HepG2 (cell line): ENCODE results near the gene GPBAR1. TPM values are rescaled to one million over a fixed set of nuclear protein-coding genes. Genes with fewer than 3 reads are reported as not detected.

Source experiments
- ATM ChIP-seq: fragments of 450-650 bp; IDR thresholded peaks from 2 replicates; pipeline ENCODE4 v1.7.1; 2017; ENCODE audit warnings: mild to moderate bottlenecking, borderline replicate concordance
- BRCA1 ChIP-seq: sonication (generic); formaldehyde crosslinking; IDR thresholded peaks from 2 replicates; pipeline ENCODE4 v1.4.0; 2020; ENCODE audit warnings: missing genetic modification reagents
- DNMT1 ChIP-seq: sonication (generic); formaldehyde crosslinking; IDR thresholded peaks from 2 replicates; pipeline ENCODE4 v1.5.1; 2020; ENCODE audit warnings: mild to moderate bottlenecking, missing genetic modification reagents
- ETS1 ChIP-seq: sonication (generic); formaldehyde crosslinking; IDR thresholded peaks from 2 replicates; pipeline ENCODE4 v1.4.0; 2020; ENCODE audit warnings: missing genetic modification reagents
- GATA4 ChIP-seq: sonication (generic); IDR thresholded peaks from 2 replicates; pipeline ENCODE4 v1.6.1; 2016; ENCODE audit warnings: antibody characterized with exemption, low read depth, borderline replicate concordance
- GLI4 ChIP-seq: sonication (generic); formaldehyde crosslinking; IDR thresholded peaks from 2 replicates; pipeline ENCODE4 v1.5.1; 2020; ENCODE audit warnings: missing genetic modification reagents, mild to moderate bottlenecking, moderate library complexity, borderline replicate concordance
- GPN1 ChIP-seq: sonication (generic); formaldehyde crosslinking; IDR thresholded peaks from 2 replicates; pipeline ENCODE4 v1.5.1; 2020; ENCODE audit warnings: missing genetic modification reagents, borderline replicate concordance
- JUNB ChIP-seq: sonication (generic); formaldehyde crosslinking; IDR thresholded peaks from 2 replicates; pipeline ENCODE4 v1.8.0; 2022; ENCODE audit warnings: missing genetic modification reagents, mild to moderate bottlenecking, borderline replicate concordance
- MAFK ChIP-seq, 2 experiments: IDR thresholded peaks in 1 of 2; conservative IDR thresholded peaks in 1 of 2; 2 replicates each; pipeline ENCODE4 v1.6.1; 2011; ENCODE audit warnings: improper control_type of control experiment in 2 of 2, low read length in 2 of 2
- MLLT10 ChIP-seq: sonication (generic); formaldehyde crosslinking; IDR thresholded peaks from 2 replicates; pipeline ENCODE4 v1.4.0; 2020; ENCODE audit warnings: missing genetic modification reagents
- NCOA5 ChIP-seq: sonication (generic); formaldehyde crosslinking; IDR thresholded peaks from 2 replicates; pipeline ENCODE4 v1.4.0; 2020; ENCODE audit warnings: missing genetic modification reagents
- RAD21 ChIP-seq: fragments of 450-650 bp; formaldehyde crosslinking; IDR thresholded peaks from 2 replicates; pipeline ENCODE4 v1.5.0; 2020; ENCODE audit warnings: mild to moderate bottlenecking
- TCF7 ChIP-seq: sonication (generic); IDR thresholded peaks from 2 replicates; pipeline ENCODE4 v1.6.1; 2016; ENCODE audit warnings: antibody characterized with exemption, low read depth
- TMF1 ChIP-seq: sonication (generic); formaldehyde crosslinking; IDR thresholded peaks from 2 replicates; pipeline ENCODE4 v1.8.1; 2022; ENCODE audit warnings: low read depth, missing genetic modification reagents
- ZBTB37 ChIP-seq: sonication (generic); formaldehyde crosslinking; IDR thresholded peaks from 2 replicates; pipeline ENCODE4 v1.4.0; 2020; ENCODE audit warnings: mild to moderate bottlenecking, missing genetic modification reagents
- ZFP1 ChIP-seq: IDR thresholded peaks from 2 replicates; pipeline ENCODE4 v1.6.1; 2016
- ZNF713 ChIP-seq: sonication (generic); formaldehyde crosslinking; IDR thresholded peaks from 2 replicates; pipeline ENCODE4 v1.4.0; 2020; ENCODE audit warnings: mild to moderate bottlenecking, missing genetic modification reagents
- ZNF747 ChIP-seq: sonication (generic); formaldehyde crosslinking; IDR thresholded peaks from 2 replicates; pipeline ENCODE4 v1.8.1; 2023; ENCODE audit warnings: missing genetic modification reagents, mild to moderate bottlenecking, borderline replicate concordance
- polyA plus RNA-seq, 8 experiments: library from polyadenylated mRNA; depleted of rRNA in 3 of 8; stranded (reverse) in 7 of 8; unstranded in 1 of 8; fragments of >200 nt; fragmentation: Illumina TruSeq in 4 of 8; extraction: Trizol in 4 of 8; gene quantifications; 2 replicates each; pipeline versions ENCODE4 v1.2.1 to v1.2.3, GENCODE V29; 2011 to 2016; ENCODE audit warnings: low read depth in 4 of 8, missing spikeins in 1 of 8, mixed read lengths in 1 of 8; ENCODE audit not compliant: insufficient read depth in 1 of 8
- total RNA-seq, 5 experiments: library from RNA; depleted of rRNA; stranded (reverse); fragments of >200 nt; fragmentation: Illumina TruSeq; extraction: Trizol; gene quantifications; 2 replicates each; pipeline ENCODE4 v1.2.3, GENCODE V29; 2016; ENCODE audit warnings: low read depth in 1 of 5
- TF ChIP-seq, protein P1 (sequence below): sonication (generic); formaldehyde crosslinking; IDR thresholded peaks from 2 replicates; pipeline ENCODE4 v1.4.0; 2020; ENCODE audit warnings: mild to moderate bottlenecking, missing genetic modification reagents
- TF ChIP-seq, protein P2 (sequence below): sonication (generic); formaldehyde crosslinking; IDR thresholded peaks from 2 replicates; pipeline ENCODE4 v1.5.1; 2020; ENCODE audit warnings: mild to moderate bottlenecking, missing genetic modification reagents, moderate library complexity
- TF ChIP-seq, protein P3 (sequence below): sonication (generic); formaldehyde crosslinking; conservative IDR thresholded peaks from 2 replicates; pipeline ENCODE4 v1.5.0; 2020; ENCODE audit warnings: missing genetic modification reagents

The GPBAR1 gene
- total and polyA plus RNA-seq, 2 of the 13 experiments (the other 11 are each of a cell fraction or from before 2014, with no cell fraction given) = 0.05 to 0.09 TPM

DNA sequence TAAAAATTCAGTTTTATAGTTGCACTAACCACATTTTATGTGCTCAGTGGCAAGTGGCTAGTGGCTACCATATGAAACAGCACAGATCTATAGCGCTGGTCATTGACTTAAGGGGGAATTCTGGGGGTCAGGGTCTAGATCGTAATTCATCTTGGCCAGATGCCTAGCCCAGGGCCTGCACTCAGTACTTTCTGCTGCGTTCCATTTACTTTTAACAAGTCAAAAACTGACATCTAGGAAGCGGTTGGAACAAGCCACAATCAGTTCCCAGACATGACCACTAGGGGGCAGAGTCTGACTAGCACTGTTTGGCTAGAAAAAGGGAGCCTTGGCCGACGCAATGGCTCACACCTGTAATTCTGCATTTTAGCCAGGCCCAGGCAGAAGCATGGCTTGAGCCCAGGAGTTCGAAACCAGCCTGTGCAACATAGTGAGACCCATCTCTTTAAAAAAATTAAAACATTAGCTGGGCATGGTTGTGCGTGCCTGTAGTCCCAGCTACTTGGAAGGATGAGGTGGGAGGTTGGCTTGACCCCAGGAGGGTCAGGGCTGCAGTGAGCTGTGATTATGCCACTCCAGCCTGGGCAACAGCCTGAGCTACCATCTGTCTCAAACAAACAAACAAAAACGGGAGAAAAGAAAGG lies 40.5 kb downstream of the GPBAR1 start (continued):
- no peak for TF ChIP-seq ZFP1
- no peak for TF ChIP-seq TMF1 (CRISPR knock-in tag)
- TF ChIP-seq JUNB = no peak
- peak; percentile 99 for TF ChIP-seq RAD21 (CRISPR knock-in tag)
- TF ChIP-seq GATA4 = no peak
- TF ChIP-seq ZNF713 (CRISPR knock-in tag) = 0 out of 2 replicates have a peak, but pooled peaks have one; percentile 52
- TF ChIP-seq, protein P1, sequence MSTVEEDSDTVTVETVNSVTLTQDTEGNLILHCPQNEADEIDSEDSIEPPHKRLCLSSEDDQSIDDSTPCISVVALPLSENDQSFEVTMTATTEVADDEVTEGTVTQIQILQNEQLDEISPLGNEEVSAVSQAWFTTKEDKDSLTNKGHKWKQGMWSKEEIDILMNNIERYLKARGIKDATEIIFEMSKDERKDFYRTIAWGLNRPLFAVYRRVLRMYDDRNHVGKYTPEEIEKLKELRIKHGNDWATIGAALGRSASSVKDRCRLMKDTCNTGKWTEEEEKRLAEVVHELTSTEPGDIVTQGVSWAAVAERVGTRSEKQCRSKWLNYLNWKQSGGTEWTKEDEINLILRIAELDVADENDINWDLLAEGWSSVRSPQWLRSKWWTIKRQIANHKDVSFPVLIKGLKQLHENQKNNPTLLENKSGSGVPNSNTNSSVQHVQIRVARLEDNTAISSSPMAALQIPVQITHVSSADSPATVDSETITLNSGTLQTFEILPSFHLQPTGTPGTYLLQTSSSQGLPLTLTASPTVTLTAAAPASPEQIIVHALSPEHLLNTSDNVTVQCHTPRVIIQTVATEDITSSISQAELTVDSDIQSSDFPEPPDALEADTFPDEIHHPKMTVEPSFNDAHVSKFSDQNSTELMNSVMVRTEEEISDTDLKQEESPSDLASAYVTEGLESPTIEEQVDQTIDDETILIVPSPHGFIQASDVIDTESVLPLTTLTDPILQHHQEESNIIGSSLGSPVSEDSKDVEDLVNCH (CRISPR knock-in tag) = no peak
- no peak for TF ChIP-seq ATM
- no peak; the same call in 1 of the 2 replicates for TF ChIP-seq ZNF747 (CRISPR knock-in tag)
- no peak for TF ChIP-seq BRCA1
- TF ChIP-seq MAFK (conservative IDR thresholded peaks at IDR 0.05 in 1 of 2, IDR thresholded peaks at IDR 0.05 in 1 of 2; ENCODE audit: low read length in 2 of 2) = 0 out of 4 replicates have a peak, but pooled peaks have one; percentile 3 to 5
- no peak for TF ChIP-seq GPN1 (CRISPR knock-in tag)
- no peak for TF ChIP-seq ETS1 (CRISPR knock-in tag)
- no peak for TF ChIP-seq ZBTB37 (CRISPR knock-in tag)
- no peak for TF ChIP-seq MLLT10 (CRISPR knock-in tag)
- no peak for TF ChIP-seq DNMT1 (CRISPR knock-in tag)
- no peak for TF ChIP-seq TCF7
- no peak for TF ChIP-seq NCOA5 (CRISPR knock-in tag)
- TF ChIP-seq, protein P2, sequence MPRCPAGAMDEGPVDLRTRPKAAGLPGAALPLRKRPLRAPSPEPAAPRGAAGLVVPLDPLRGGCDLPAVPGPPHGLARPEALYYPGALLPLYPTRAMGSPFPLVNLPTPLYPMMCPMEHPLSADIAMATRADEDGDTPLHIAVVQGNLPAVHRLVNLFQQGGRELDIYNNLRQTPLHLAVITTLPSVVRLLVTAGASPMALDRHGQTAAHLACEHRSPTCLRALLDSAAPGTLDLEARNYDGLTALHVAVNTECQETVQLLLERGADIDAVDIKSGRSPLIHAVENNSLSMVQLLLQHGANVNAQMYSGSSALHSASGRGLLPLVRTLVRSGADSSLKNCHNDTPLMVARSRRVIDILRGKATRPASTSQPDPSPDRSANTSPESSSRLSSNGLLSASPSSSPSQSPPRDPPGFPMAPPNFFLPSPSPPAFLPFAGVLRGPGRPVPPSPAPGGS (CRISPR knock-in tag) = peak; percentile 65; the same call in 1 of the 2 replicates
- TF ChIP-seq, protein P3, sequence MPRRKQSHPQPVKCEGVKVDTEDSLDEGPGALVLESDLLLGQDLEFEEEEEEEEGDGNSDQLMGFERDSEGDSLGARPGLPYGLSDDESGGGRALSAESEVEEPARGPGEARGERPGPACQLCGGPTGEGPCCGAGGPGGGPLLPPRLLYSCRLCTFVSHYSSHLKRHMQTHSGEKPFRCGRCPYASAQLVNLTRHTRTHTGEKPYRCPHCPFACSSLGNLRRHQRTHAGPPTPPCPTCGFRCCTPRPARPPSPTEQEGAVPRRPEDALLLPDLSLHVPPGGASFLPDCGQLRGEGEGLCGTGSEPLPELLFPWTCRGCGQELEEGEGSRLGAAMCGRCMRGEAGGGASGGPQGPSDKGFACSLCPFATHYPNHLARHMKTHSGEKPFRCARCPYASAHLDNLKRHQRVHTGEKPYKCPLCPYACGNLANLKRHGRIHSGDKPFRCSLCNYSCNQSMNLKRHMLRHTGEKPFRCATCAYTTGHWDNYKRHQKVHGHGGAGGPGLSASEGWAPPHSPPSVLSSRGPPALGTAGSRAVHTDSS (CRISPR knock-in tag) = no peak
- TF ChIP-seq GLI4 = 0 out of 2 replicates have a peak, but pooled peaks have one; percentile 47
